Measurements from ENCODE around the gene PTER.
A peak's percentile ranks its signal among the peaks of the same experiment; 100 is the strongest.

Gene PTER, protein sequence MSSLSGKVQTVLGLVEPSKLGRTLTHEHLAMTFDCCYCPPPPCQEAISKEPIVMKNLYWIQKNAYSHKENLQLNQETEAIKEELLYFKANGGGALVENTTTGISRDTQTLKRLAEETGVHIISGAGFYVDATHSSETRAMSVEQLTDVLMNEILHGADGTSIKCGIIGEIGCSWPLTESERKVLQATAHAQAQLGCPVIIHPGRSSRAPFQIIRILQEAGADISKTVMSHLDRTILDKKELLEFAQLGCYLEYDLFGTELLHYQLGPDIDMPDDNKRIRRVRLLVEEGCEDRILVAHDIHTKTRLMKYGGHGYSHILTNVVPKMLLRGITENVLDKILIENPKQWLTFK

DNA sequence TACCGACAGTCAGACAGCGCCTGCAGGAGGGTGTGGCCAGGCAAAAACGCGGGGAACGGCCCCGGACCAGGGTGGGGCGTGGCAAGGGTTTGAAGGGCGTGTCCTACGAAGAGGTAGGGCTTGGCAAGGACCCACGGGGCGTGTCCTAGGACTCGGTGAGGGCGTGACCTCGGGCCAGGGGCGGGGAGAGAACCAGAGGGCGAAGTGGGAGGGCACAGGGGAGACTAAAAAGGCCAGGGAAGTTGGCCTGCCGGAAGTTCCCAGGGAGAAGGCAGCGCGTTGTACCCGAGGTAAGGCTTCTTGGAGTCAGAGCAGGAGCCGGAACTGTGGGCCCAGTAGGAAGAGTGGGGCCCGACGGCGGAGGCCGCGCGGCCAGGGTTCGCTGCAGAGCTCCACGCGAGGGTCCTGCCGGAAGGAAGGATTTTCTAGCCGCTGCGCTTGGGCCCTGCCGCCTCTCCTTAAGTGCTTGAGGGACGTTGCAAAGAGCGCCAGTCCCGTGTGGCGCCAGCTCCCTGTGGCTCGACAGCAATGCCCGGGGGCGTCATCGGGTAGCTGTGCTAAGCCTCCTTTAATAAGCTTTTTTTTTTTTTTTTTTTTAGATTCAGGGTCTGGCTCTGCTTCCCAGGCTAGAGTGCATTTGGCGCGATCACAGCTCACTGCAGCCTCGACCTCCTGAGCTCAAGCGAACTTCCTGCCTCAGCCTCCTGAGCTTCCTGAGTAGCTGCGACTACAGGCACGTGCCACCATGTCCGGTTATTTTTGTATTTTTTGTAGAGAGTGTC lies at the start of gene PTER:
PTER (plus strand) TSS at position 253 of the 782 bp plus-strand sequence. CDS start 47,375 bp downstream, outside the sequence.
- peak; percentile 91 for DNase-seq (ENCODE audit: low read depth)

DNA sequence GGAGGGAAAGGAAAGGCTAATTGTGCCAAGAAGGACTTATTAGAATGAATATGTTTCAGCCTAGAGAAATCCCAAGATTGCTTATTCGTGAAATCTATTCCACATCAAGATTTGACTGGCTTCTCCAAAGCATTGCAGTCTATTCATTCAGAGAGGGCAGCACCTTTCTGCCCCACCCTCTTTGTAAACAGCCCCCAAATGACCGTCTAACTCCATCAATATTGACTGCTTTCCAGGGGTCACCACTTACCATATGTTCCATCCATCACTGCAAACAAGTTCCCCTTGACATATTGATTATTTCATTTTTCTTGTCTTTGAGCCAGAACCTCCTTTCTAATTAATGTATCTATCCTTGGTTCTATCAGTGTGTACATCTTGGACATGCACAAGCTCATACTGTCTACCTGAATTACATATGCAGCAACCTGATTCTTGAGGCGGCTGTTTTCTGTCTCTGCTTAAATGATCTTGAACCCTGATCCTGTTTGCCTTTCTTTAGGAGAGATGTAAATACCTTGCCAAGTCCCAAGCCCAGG lies 44.2 kb upstream of the PTER start:
- no peak for DNase-seq (ENCODE audit: low read depth)

DNA sequence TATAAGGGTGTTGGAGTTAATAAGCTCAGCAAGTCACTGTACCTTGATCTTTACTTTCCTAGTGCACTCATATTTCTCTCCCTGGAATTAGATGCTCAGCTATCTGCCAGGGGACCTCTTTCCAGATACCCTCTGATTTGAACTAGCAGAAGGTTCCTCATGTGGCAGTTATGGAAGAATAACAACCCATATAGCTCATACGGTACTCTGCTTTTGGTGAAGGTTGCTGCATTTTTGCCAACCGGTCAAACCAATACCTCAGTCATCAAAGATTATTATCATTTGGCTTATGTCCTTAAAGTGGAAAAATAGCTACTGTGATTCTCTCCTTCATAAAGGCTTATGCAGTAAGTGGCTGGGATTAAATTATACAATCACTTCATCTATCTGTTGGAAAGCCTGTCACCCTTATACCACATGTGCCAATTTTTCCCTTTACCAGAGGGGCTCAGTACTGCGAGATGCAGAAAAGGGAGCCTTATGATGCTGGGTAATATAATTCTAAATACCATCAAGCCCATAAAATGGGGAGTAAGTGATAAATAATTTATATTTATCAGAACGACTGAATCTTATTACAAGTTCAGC lies 43.4 kb upstream of the PTER start:
- no peak for DNase-seq (ENCODE audit: low read depth)

DNA sequence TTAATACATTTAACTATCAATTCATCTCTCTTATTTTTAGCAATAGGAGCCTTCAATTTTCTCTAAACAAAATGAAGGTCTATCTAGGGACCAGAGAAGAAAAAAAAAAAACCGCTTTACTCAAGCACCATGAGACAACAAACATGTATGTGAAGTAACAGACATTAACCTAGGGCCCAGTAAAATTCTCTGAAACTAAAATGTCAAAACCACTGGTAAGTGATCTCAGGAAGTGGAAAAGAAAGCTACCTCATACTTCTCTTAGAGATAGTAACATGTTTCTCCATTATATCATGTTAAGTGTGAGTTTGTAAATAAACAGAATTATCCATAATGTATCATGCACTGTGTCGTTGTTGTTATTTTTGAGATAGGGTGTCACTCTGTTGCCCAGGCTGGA lies 35.4 kb upstream of the PTER start:
- DNase-seq (ENCODE audit: low read depth) = no peak

DNA sequence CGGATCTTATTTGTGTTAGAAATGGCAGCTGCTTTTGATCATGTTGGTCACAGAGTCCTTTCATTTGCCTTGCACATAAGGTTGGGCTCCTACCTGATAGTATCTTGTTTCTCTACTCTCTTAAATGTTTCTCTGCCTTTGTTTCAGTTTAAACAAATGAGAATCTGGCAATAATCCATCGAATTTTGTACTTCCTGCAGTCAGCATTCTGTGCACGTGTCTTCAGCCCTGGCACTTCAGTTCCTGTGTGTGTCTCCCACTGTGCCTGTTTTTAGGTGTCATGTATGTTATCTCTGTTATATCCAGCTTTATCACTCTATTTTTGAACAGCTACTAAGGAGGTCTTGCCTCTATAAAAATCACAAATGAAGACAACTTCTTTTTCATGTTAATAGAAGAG lies 28.4 kb upstream of the PTER start:
- DNase-seq (ENCODE audit: low read depth) = no peak

DNA sequence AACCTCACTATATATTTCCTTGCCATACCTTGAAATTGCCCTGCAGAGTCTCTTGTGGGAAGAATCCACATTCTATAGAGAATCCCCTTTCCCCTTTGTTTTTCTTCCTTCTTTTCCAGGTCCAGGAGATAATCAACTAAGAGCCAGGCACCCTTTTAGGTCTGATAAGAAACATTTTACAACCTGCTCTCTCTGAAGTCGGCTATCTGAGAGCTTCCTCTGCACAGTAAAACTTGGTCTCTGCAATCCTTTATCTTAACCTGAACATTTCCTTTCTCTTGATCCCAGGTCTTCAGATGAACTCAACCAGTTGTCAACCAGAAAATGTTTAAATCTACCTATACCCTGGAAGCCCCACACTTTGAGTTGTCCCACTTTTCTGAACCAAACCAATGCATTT lies 19.5 kb upstream of the PTER start:
- DNase-seq (ENCODE audit: low read depth) = no peak

DNA sequence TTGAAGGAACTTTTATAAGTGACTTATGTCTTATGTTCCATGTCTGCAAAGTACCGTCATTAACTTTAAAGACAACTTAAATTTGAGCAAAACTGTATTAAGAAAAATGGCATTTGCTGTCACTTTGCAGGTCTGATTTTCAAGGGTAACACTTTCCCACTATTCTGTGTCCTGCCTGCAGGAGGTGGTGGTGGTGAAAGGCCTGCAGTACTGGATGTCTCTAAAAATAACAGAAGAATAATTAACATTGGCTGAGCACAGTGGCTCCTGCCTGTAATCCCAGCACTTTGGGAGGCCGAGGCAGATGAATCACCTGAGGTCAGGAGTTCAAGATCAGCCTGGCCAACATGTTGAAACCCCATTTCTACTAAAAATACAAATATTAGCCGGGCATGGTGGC lies 13.2 kb upstream of the PTER start:
- DNase-seq (ENCODE audit: low read depth) = no peak

DNA sequence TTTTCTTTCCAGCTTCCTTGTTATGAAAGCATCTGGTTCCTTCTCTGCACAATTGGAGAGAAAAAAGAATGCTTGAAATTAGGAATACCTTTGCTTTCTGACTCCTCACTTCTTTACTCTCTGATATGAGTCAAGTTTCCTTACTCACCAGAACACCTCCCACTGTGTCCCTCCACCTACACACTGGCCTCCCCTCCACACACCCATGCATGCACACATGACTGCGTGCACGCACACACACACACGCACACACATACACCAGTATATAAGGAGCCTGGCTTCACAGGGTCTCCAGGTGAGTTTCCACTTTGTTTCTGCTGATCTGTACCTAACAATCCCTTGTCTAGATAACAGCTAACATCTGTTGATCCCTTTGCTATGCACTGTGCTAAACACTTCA lies 11.4 kb upstream of the PTER start:
- no peak for DNase-seq (ENCODE audit: low read depth)

DNA sequence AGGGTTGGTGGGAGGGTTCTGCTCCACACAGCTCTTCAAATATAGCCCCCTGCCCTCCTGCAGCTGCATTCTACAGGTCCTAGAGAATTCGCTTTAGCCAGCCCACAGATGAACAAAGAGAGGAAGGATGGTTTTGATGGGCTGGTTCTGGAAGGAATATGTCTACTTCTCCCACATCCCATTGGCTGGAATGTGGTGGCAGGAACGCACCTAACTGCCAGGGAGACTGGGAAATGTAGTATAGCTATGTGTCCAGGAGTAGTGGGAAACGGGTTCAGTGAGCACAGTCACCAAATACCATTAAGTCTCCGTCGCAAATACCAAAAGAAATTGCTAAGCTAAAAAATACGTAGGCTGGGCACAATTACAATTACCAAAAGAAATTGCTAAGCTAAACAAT lies 7.3 kb upstream of the PTER start:
- DNase-seq (ENCODE audit: low read depth) = no peak

DNA sequence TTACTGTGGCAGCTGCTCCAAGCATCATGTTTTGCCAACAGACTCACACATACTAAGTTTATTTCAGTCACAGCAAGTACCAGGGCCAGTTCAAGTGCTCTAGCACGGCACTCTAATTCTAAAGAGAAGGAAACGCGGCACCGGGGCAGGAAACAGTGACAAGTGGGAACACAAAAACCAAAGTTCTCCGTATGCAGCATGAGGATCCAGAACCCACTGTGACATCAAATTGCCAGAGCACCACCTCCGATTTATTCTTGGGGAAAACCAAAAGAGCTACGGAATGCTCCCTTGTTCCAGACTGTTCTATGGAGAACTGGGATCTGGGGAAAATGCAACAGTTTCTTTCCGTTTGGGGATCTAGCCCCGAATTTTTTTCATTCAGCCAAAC lies 448 bp upstream of the PTER start:
- DNase-seq (ENCODE audit: low read depth) = peak; percentile 4

DNA sequence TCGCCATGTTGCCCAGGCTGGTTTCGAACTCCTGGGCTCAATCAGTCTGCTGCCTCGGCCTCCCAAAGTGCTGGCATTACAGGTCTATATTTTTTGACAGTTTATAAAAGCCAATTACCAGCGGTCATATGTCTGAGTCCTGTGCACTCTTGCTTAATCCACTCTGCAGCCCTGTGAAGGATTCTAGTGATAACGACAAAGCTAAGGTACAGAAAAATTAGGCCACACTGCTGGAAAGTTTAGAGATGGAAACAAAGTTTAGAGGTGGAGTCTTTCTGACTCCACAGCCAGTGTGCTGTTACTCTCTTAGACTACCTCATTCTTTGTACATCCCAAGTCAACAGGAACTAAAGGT lies 707 bp downstream of the PTER start:
- no peak for DNase-seq (ENCODE audit: low read depth)

DNA sequence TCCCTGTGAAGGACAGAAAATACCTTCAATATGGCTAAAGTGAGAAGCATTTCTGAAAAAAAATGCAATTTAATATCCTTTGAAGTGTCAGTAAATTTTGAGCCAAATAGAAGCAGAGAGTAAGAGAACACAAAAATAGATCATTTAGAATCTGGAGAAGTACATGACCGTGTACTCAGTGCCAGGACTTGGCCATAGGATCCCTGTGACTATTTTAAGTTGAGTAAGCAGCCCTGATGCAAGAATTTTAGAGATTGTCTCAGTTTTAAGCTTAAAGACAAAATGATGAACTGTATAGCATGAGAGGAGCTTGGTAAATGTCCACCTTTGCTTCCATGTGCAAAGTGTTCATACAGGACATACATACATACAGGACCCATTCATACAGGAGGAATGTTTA lies 2.5 kb downstream of the PTER start:
- DNase-seq (ENCODE audit: low read depth) = no peak

DNA sequence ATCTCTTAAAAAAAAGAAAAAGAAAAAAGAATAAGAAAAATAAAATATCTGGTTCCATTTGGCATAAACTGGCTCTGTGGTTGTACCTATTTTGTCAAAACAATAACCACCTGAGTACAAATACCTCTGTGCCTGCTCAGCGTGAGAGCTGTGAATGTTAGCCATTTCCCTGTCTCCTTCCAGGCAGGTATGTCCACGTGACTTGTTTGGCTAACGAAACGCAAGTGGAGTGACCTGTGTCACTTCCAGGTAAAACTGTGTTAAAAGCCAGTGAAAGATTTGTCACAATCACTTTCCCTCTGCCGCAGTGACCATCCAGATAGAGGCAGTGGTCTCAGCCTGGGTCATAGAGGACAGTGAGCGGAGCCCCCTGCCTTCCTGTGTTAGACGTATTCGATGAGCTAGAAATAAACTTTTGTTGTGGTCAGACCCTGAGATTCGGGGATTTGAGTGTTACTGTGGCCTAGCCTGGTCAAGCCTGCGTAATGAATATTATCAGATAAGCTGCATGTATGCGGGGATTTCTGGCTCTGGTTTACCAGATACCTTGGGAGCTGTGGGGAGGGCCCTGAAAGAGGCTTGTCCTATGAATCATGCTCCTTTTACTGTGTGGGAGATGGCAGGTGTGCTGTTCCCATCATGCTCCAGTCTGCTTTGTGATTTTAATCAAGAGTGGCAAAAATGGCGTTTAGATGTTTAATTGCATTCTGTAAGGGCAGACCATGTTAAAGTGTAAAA lies 3.8 kb downstream of the PTER start:
- DNase-seq (ENCODE audit: low read depth) = peak; percentile 1

DNA sequence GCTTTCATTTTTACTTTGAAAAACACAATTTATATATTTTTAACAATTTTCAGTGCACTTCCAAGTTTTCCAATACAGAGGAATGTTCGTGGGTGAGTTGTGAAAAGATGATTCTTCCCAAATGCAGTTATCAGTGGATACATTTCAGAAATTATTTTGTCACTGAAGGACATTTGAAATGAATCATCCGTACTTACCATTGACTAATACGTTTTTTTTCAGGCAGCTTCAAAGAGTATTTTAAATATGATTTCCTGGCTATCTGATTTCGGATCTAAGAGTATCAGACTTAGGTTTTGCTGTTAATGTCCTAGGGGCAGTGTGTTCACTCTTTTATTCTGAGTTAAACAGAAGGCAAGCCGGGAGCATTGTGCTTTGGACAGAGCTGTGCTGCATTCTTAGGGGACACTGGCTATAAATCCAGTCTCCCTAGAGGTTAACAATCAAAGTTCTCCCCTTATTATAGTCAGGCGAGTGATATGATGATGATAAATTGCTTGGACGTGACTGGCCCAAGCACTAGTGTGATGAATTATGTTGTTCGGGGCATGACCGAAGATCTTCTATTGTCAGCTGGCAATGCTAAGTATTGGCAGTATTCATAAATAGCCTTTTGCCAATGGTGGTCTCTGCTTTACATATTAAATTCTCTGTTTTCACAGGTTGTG lies 4.5 kb downstream of the PTER start:
- no peak for DNase-seq (ENCODE audit: low read depth)

DNA sequence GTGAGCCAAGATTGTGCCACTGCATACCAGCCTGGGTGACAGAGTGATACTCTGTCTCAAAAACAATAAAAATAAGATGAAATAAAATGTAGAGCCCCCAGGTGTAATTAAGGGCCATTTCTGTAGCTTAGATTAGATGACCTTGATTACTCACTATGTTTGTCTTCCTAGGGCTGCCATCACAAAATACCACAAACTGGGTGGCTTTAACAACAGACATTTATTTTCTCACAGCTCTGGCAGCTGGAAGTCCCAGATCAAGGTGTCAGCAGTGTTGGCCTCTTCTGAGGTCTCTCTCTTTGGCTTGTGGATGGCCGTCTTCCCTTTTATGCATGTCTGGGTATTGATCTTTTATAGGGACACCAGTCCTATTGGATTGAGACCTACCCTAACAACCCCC lies 6.1 kb downstream of the PTER start:
- DNase-seq (ENCODE audit: low read depth) = no peak

DNA sequence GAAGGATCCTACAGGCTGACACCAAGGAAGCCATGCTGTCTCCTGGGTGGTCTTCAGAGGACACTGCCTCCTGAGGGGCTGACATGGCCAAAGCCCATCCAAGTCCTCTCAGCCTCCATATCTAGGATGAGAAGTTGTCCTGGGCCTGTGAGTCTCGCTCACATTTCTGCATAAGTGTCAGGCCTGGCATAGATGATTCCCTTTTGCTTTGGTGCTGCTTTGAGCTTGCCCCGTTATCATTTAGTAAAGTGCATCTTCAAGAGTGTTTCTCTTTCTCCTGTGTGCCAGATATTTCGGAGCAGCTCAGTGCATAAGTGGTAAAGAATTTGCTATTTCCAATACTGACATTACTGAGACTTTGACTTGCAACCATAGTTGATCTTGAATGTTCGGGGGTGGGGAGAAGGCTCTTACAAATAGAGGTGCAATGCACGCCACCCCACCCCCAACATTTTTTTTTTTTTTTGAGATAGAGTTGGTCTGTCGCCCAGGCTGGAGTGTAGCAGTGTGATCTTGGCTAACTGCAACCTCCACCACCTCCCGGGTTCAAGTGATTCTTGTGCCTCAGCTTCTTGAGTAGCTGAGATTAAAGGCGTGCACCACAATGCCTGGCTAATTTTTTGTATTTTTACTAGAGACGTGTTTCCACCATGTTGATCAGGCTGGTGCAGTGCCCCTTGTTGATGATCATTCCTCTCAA lies 9.1 kb downstream of the PTER start:
- DNase-seq (ENCODE audit: low read depth) = no peak

DNA sequence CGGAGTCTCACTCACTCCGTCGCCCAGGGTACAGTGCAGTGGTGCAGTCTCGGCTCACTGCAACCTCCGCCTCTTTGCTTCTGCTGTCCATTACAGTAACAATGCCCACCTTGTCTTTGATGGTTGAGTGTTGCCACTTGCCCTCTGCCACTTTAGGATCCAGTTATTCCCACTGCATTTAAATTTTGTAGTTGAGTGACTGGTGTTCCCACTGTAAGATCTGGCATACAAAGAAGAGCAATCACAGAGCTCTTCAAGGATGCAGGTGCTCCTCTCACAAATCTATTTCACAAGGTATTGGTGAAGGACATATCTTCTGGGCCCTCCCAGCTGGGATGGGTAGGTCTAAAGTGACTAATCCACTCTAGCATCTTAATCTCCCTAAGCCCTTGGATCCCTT lies 12.6 kb downstream of the PTER start:
- DNase-seq (ENCODE audit: low read depth) = no peak

DNA sequence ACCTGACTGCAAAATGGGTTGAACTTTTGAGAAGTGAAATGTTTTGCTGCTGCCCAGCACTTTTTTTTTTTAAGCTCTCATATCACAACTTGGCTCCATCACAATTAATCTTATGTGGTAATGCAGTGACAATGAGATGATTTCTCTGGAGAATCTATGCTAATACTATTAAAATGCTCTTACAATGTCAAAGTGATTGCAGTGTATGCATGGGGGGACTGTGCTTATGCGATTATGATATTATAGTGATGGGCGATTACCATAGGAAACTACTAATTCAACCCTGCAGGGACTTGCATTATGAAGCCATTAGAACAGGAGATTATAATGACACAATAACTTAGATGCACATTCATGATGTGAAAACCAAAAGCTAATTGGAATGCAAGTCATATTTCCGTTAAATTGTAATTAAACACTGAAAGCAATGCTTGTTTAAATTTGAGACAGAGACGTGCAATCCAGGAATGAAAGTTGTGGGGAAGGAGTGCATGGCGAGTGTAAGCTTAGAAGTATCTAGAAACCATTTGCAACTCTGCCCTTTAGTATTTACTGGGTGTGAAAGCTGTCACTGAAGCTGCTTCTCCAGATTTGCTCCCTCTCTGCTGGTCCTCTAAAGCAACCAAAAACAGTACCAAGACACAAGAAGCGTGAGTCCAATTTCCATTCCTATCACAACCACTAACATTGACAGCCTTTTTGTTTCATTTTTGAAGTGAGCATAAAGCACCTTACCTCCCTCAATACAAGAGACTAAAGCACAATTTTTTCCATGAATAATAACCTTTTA lies 21.6 kb downstream of the PTER start:
- DNase-seq (ENCODE audit: low read depth) = no peak

DNA sequence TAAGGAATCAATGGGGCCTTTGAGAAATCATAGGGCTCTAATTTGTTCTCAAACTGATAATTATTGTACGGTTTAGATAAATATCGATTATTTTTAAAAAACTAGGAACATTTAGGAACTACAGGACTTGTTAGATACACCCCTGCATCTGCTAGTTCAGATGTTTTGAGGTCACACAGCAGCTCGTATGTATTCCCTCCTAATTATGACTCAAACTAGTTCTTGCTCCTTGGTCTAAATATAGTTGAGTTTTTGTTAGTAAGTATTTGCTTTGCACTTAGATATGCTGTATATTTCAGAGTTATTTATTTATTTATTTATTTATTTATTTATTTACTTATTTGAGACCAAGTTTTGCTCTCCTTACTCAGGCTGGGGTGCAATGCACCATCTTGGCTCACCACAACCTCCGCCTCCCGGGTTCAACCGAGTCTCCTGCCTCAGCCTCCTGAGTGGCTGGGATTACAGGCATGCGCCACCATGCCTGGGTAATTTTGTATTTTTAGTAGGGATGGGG lies 22.7 kb downstream of the PTER start:
- no peak for DNase-seq (ENCODE audit: low read depth)

DNA sequence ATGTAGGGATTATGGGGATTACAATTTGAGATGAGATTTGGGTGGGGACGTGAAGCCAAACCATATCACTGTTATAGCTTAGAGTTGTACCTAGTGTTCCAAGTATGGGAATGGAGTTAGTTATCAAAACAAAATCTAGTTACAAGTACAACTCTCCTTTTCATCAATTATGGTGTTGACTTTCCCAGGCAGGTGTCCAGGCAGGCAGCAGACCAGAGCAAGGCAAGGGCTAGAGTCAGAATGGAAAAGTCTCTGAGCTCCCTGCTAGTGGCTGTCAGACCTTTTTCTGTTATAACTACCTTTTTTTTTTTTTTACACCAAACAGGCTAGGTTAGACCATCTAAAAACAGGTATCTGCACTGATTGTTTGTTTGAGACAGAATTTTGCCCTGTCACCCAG lies 29.2 kb downstream of the PTER start:
- DNase-seq (ENCODE audit: low read depth) = no peak

Measured in T-helper 22 cell (primary cell).